Transverse colon (tissue), 4 donors: ENCODE data around the gene ELMO3. TPM values are rescaled to one million over a fixed set of nuclear protein-coding genes. Genes with fewer than 3 reads are reported as not detected.

Source experiments
- DNase-seq: peaks from one replicate; pipeline ENCODE4 v3.0.0-alpha.2; 2019
- H3K27ac ChIP-seq, 4 donors: fragments of 200-600 bp; sonication (generic); 2 replicates each; pipeline ENCODE4 v1.5.1; 2016 to 2018; ENCODE audit warnings: inconsistent platforms in 4 of 4
- H3K27me3 ChIP-seq: fragments of 200-600 bp; sonication (generic); 2 replicates; pipeline ENCODE4 v1.5.1; 2017; ENCODE audit warnings: inconsistent platforms
- H3K36me3 ChIP-seq, 4 donors: fragments of 200-600 bp; sonication (generic); 2 replicates each; pipeline ENCODE4 v1.5.1; 2017 to 2019; ENCODE audit warnings: inconsistent platforms in 4 of 4
- H3K4me1 ChIP-seq, 4 donors: fragments of 200-600 bp; sonication (generic); 2 replicates each; pipeline ENCODE4 v1.5.1; 2017 to 2020; ENCODE audit warnings: inconsistent platforms in 4 of 4
- H3K4me3 ChIP-seq, 4 donors: fragments of 200-600 bp; sonication (generic); 1 replicate in 1 of 4; 2 replicates in 3 of 4; pipeline versions ENCODE4 v1.5.1 to v1.6.1; 2017 to 2019; ENCODE audit warnings: inconsistent platforms in 4 of 4
- H3K9me3 ChIP-seq, 2 donors: fragments of 200-600 bp; sonication (generic); 2 replicates each; pipeline ENCODE4 v1.5.1; 2017 to 2019; ENCODE audit warnings: inconsistent platforms in 2 of 2
- CTCF ChIP-seq, 5 experiments: fragments of 200-600 bp in 3 of 5; fragments of 450-650 bp in 2 of 5; sonication (generic) in 3 of 5; IDR thresholded peaks; 1 replicate in 2 of 5; 2 replicates in 3 of 5; pipeline ENCODE4 v1.5.1; 2016 to 2017; ENCODE audit warnings: antibody characterized with exemption in 5 of 5, inconsistent platforms in 3 of 5, mild to moderate bottlenecking in 2 of 5, moderate library complexity in 1 of 5
- EP300 ChIP-seq: sonication (generic); formaldehyde crosslinking; IDR thresholded peaks from one replicate; pipeline ENCODE4 v1.6.1; 2017; ENCODE audit warnings: antibody characterized with exemption, low read depth
- POLR2A ChIP-seq: fragments of 450-650 bp; IDR thresholded peaks from one replicate; pipeline ENCODE4 v1.6.1; 2016; ENCODE audit warnings: antibody characterized with exemption, mild to moderate bottlenecking, moderate library complexity
- POLR2AphosphoS5 ChIP-seq, 3 donors: sonication (generic); formaldehyde crosslinking; IDR thresholded peaks; one replicate each; pipeline ENCODE4 v1.6.1; 2016; ENCODE audit warnings: antibody characterized with exemption in 3 of 3
- WGBS, 2 donors: methylation state at CpG; one replicate each; pipeline ENCODE4 v1.1.5; 2018; ENCODE audit warnings: low coverage in 1 of 2; 5-methylcytosine and 5-hydroxymethylcytosine counted together
- in situ Hi-C, 4 donors: fragments of 200-750 bp; cut with MboI; loops; one replicate each; pipeline versions ENCODE4 v1.15.0 to v1.15.1; 2017; ENCODE audit warnings: low sequenced_read_pairs in 3 of 4, low pct_ligation_motif_present in 1 of 4, low pct_unique_long_range_greater_than_20kb in 1 of 4
- intact Hi-C: fragments of 100-400 bp; cut with DNase I; formaldehyde crosslinking; loops from one replicate; pipeline ENCODE4 v1.15.1; 2023; ENCODE audit warnings: low total_unique reads
- total RNA-seq, 4 donors: library from RNA; depleted of rRNA; stranded (reverse); fragments of >200 nt; gene quantifications; one replicate each; pipeline ENCODE4 v1.1.0, GENCODE V29; 2016

ELMO3 gene
- total RNA-seq, 4 donors from 2014 or later = 61.0 to 91.5 (median 77.7) TPM

- DNase-seq = no peak
- H3K36me3 ChIP-seq = peaks cover 0 to 26% (median 9%) of the 10 kb centered on the region in 4 donors
- intact Hi-C loops = no loop called here
- 93% methylated on average over 10 of the region's 12 CpGs; no CpG with 5 or more reads in 1 of the 2 donors for WGBS, 2 donors
- H3K27ac ChIP-seq = no peak overlapping the region
- no peaks in the 10 kb centered on the region for H3K27me3 ChIP-seq
- no peak overlapping the region for H3K4me3 ChIP-seq
- TF ChIP-seq CTCF (IDR thresholded peaks at IDR 0.05) = no peak
- TF ChIP-seq POLR2A = no peak
- TF ChIP-seq POLR2AphosphoS5 (IDR thresholded peaks at IDR 0.05) = no peak
- TF ChIP-seq EP300 = no peak
- H3K9me3 ChIP-seq = no peaks in the 10 kb centered on the region
- peaks cover 7 to 17% (median 15%) of the 10 kb centered on the region in 4 donors for H3K4me1 ChIP-seq
- in situ Hi-C loops = no loop called here
Observed at GRCh38 chr16:67230809-67231660, 32.1 kb downstream of the ELMO3 start.

DNA sequence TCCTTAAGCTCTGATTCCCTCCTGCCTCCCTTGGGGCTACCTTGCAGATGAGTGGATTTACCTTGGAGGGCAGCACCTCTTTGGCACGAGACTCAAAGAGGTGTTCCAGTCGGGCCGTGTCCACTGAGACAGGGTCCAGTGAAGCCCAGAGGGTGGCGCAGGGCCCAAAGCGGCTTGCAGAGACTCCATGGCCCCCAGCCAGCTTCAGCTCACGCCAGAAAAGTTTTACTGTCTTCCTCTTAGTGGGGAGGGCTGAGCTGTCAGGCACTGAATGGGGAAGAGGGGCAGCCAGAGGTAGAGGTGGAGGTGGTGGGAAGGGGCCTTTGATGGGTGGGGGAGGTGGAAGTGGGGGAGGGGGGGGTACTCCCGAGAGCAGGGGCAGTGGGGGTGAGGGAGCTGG, 34.7 kb downstream of the ELMO3 start:
- DNase-seq = no peak
- intact Hi-C loops (no loop called here), in situ Hi-C loops (no loop called here)
- no peak overlapping the region for H3K4me3 ChIP-seq
- no peaks in the 10 kb centered on the region for H3K9me3 ChIP-seq
- 78% methylated on average over 7 of the region's 7 CpGs; no CpG with 5 or more reads in 1 of the 2 donors for WGBS, 2 donors
- H3K4me1 ChIP-seq = no peaks in the 10 kb centered on the region
- no peaks in the 10 kb centered on the region for H3K27me3 ChIP-seq
- no peak for TF ChIP-seq CTCF (IDR thresholded peaks at IDR 0.05)
- no peak for TF ChIP-seq POLR2A
- no peak for TF ChIP-seq EP300
- TF ChIP-seq POLR2AphosphoS5 (IDR thresholded peaks at IDR 0.05) = no peak
- no peak overlapping the region for H3K27ac ChIP-seq
- H3K36me3 ChIP-seq = peaks cover 0 to 44% (median 18%) of the 10 kb centered on the region in 4 donors

- H3K36me3 ChIP-seq = peaks cover 0 to 40% (median 15%) of the 10 kb centered on the region in 4 donors
- H3K9me3 ChIP-seq = no peaks in the 10 kb centered on the region
- WGBS, 2 donors = 94% methylated on average over 8 of the region's 10 CpGs; no CpG with 5 or more reads in 1 of the 2 donors
- in situ Hi-C loops (no loop called here), intact Hi-C loops (no loop called here)
- H3K27me3 ChIP-seq = no peaks in the 10 kb centered on the region
- H3K27ac ChIP-seq = no peak overlapping the region
- TF ChIP-seq CTCF (IDR thresholded peaks at IDR 0.05) (no peak), EP300 (no peak), POLR2AphosphoS5 (IDR thresholded peaks at IDR 0.05) (no peak), POLR2A (no peak)
- H3K4me3 ChIP-seq = no peak overlapping the region
- H3K4me1 ChIP-seq = no peaks in the 10 kb centered on the region
- no peak for DNase-seq
Observed at GRCh38 chr16:67234180-67234597, 35.3 kb downstream of the ELMO3 start.

- Histone ChIP-seq H3K27me3 (no peaks in the 10 kb centered on the region), H3K9me3 (no peaks in the 10 kb centered on the region), H3K36me3 (peaks cover 0 to 26% (median 10%) of the 10 kb centered on the region in 4 donors), H3K4me3 (no peak overlapping the region), H3K4me1 (peaks cover 6 to 10% (median 10%) of the 10 kb centered on the region in 4 donors), H3K27ac (no peak overlapping the region)
- 85 to 88% methylated on average over 14 to 17 of the region's 17 CpGs for WGBS, 2 donors
- intact Hi-C loops = no loop called here
- in situ Hi-C loops = no loop called here
- TF ChIP-seq EP300 (no peak), POLR2AphosphoS5 (IDR thresholded peaks at IDR 0.05) (no peak), POLR2A (no peak)
- DNase-seq = no peak
Observed at GRCh38 chr16:67235816-67236562, 37.1 kb downstream of the ELMO3 start.
